GM12878 (cell line): ENCODE results near the gene EPB41L1. TPM values are rescaled to one million over a fixed set of nuclear protein-coding genes. Genes with fewer than 3 reads are reported as not detected.

ENCODE experiments used
- ATAC-seq: fragments of 200-7000 bp; cut with Tn5 transposase; 3 replicates; pipeline ENCODE4 v1.9.1; 2020; ENCODE audit warnings: mild to moderate bottlenecking, moderate library complexity
- BruUV-seq: library from RNA; stranded (reverse); fragments of 400-500 nt; replicated peaks from 2 replicates; lab custom pipeline; 2021; lab: Mats Ljungman, UMichigan
- CTCF ChIA-PET: fragments of 300-600 bp; sonication (Branson Sonifier 250); formaldehyde crosslinking; extraction: SDS; loops from one replicate; lab custom pipeline; 2021; ENCODE audit warnings: inconsistent platforms; lab: Yijun Ruan, JAX
- POLR2A ChIA-PET: fragments of 350-600 bp; formaldehyde crosslinking; extraction: SDS; loops from one replicate; lab custom pipeline; 2021; ENCODE audit warnings: inconsistent platforms; lab: Charles Lee
- RAD21 ChIA-PET: fragments of 300-600 bp; sonication (Branson Sonifier 250); formaldehyde crosslinking; loops from one replicate; lab custom pipeline; 2023; ENCODE audit warnings: antibody characterized with exemption; ENCODE audit not compliant: unreplicated experiment; lab: Charles Lee
- SMC1A ChIA-PET: fragments of 300-600 bp; sonication (Branson Sonifier 250); formaldehyde crosslinking; loops from one replicate; lab custom pipeline; 2023; ENCODE audit not compliant: unreplicated experiment, uncharacterized antibody; lab: Charles Lee
- DNase-seq: peaks from one replicate; pipeline ENCODE4 v3.0.0-alpha.2; 2011; ENCODE audit warnings: low read depth, low spot score
- FAIRE-seq: peaks from 3 replicates; lab custom pipeline; 2011; peaks lifted over from hg19 to GRCh38; lab: Jason Lieb, UNC
- H2AFZ ChIP-seq: 2 replicates; pipeline ENCODE4 v1.6.0; 2011; ENCODE audit warnings: low read depth, low read length, control low read depth; ENCODE audit not compliant: control insufficient read depth
- H3K27ac ChIP-seq: 2 replicates; pipeline ENCODE4 v1.5.1; 2011; ENCODE audit warnings: control low read depth; ENCODE audit not compliant: control insufficient read depth, insufficient read depth
- H3K27me3 ChIP-seq, 2 experiments: replicated peaks in 1 of 2; 2 replicates each; pipeline versions ENCODE4 v1.6.0 to v1.6.1; 2011; ENCODE audit warnings: low read length in 1 of 2; ENCODE audit not compliant: control insufficient read depth in 2 of 2, insufficient read depth in 2 of 2
- H3K36me3 ChIP-seq, 2 experiments: 2 replicates each; pipeline ENCODE4 v1.5.1; 2011; ENCODE audit warnings: low read length in 1 of 2; ENCODE audit not compliant: control insufficient read depth in 2 of 2, insufficient read depth in 2 of 2
- H3K4me1 ChIP-seq: 2 replicates; pipeline ENCODE4 v1.6.1; 2011; ENCODE audit warnings: mild to moderate bottlenecking, low read length, moderate library complexity, mixed read lengths; ENCODE audit not compliant: control insufficient read depth, insufficient read depth
- H3K4me2 ChIP-seq: 2 replicates; pipeline ENCODE4 v1.6.0; 2011; ENCODE audit warnings: control low read depth; ENCODE audit not compliant: control insufficient read depth, insufficient read depth
- H3K4me3 ChIP-seq: fragments of 200-600 bp; sonication (generic); 2 replicates; pipeline ENCODE4 v1.5.1; 2016
- H3K79me2 ChIP-seq: 2 replicates; pipeline ENCODE4 v1.6.0; 2011; ENCODE audit warnings: low read length; ENCODE audit not compliant: control insufficient read depth, insufficient read depth
- H3K9ac ChIP-seq: 2 replicates; pipeline ENCODE4 v1.8.0; 2011; ENCODE audit warnings: low read length, control low read depth, mixed read lengths; ENCODE audit not compliant: control insufficient read depth, insufficient read depth
- H3K9me3 ChIP-seq: replicated peaks from 3 replicates; pipeline ENCODE4 v1.5.1; 2011; ENCODE audit warnings: mild to moderate bottlenecking, low read length; ENCODE audit not compliant: control insufficient read depth, insufficient read depth
- H4K20me1 ChIP-seq: 2 replicates; pipeline ENCODE4 v1.6.0; 2011; ENCODE audit not compliant: control insufficient read depth, insufficient read depth
- E4F1 ChIP-seq: fragments of 450-650 bp; IDR thresholded peaks from 2 replicates; pipeline ENCODE4 v1.6.1; 2018; ENCODE audit warnings: borderline replicate concordance, mild to moderate bottlenecking; ENCODE audit not compliant: partially characterized antibody
- HDAC6 ChIP-seq: fragments of 200-600 bp; sonication (generic); IDR thresholded peaks from one replicate; pipeline ENCODE4 v1.8.0; 2017; ENCODE audit warnings: antibody characterized with exemption; ENCODE audit not compliant: unreplicated experiment
- KLF5 ChIP-seq: fragments of 450-650 bp; IDR thresholded peaks from 2 replicates; pipeline ENCODE4 v1.6.1; 2014; ENCODE audit warnings: mild to moderate bottlenecking; ENCODE audit not compliant: partially characterized antibody
- MYC ChIP-seq: IDR thresholded peaks from 2 replicates; pipeline ENCODE4 v1.6.1; 2011; ENCODE audit warnings: mild to moderate bottlenecking, low read length, moderate library complexity, inconsistent platforms; ENCODE audit not compliant: insufficient read depth, insufficient replicate concordance, insufficient read length, severe bottlenecking
- NR2C2 ChIP-seq: IDR thresholded peaks from 2 replicates; pipeline ENCODE4 v1.6.1; 2011; ENCODE audit warnings: borderline replicate concordance, low read depth; ENCODE audit not compliant: control insufficient read depth, insufficient read length
- RAD21 ChIP-seq: IDR thresholded peaks from 2 replicates; pipeline ENCODE4 v1.6.1; 2011; ENCODE audit warnings: mild to moderate bottlenecking, low read depth, low read length, moderate library complexity; ENCODE audit not compliant: insufficient read depth
- SMC3 ChIP-seq: IDR thresholded peaks from 2 replicates; pipeline ENCODE4 v1.6.1; 2011; ENCODE audit warnings: low read length, improper control_type of control experiment, borderline replicate concordance
- YY1 ChIP-seq: IDR thresholded peaks from 2 replicates; pipeline ENCODE4 v1.6.1; 2011; ENCODE audit warnings: low read depth, mild to moderate bottlenecking, low read length
- WGBS: methylation state at CpG from one replicate; pipeline ENCODE4 v1.1.6; 2016; ENCODE audit warnings: low lambda C conversion rate; ENCODE audit not compliant: insufficient replicate concordance, insufficient coverage; ENCODE audit errors: missing lambda C conversion rate; 5-methylcytosine and 5-hydroxymethylcytosine counted together
- in situ Hi-C: fragments of 300-500 bp; cut with MboI; formaldehyde crosslinking; loops from 9 replicates; pipeline ENCODE4 v1.14.3; 2018; ENCODE audit warnings: mixed read lengths
- intact Hi-C: fragments of 100-400 bp; cut with micrococcal nuclease; formaldehyde crosslinking; loops from one replicate; pipeline ENCODE4 v1.14.2; 2022; ENCODE audit not compliant: unreplicated experiment
- polyA plus RNA-seq, 11 experiments: library from polyadenylated mRNA; depleted of rRNA in 4 of 11; unstranded in 6 of 11; stranded (reverse) in 5 of 11; fragments of >200 nt; fragmentation: Nextera tagmentation in 4 of 11; fragmentation: Illumina TruSeq in 1 of 11; extraction: Ambion mirVana in 4 of 11; extraction: Trizol in 1 of 11; gene quantifications; 1 replicate in 1 of 11; 2 replicates in 10 of 11; pipeline versions ENCODE4 v1.2.1 to v1.2.3, GENCODE V29; 2011 to 2016; ENCODE audit warnings: inconsistent platforms in 2 of 11, missing spikeins in 2 of 11, low read depth in 1 of 11
- total RNA-seq, 4 experiments: library from RNA; depleted of rRNA in 3 of 4; stranded (reverse); fragments of >200 nt in 3 of 4; fragmentation: Illumina TruSeq in 1 of 4; extraction: Trizol in 1 of 4; gene quantifications; 2 replicates each; pipeline versions ENCODE4 v1.2.1 to v1.2.3, GENCODE V29; 2013 to 2021
- TF ChIP-seq, protein P1 (sequence below): fragments of 450-650 bp; IDR thresholded peaks from 2 replicates; pipeline ENCODE4 v1.6.1; 2017; ENCODE audit warnings: low read depth, mild to moderate bottlenecking, moderate library complexity
- TF ChIP-seq, protein P2 (sequence below): IDR thresholded peaks from 2 replicates; pipeline ENCODE4 v1.6.1; 2011; ENCODE audit warnings: mild to moderate bottlenecking, low read depth, low read length, moderate library complexity; ENCODE audit not compliant: insufficient replicate concordance

EPB41L1 gene
- total and polyA plus RNA-seq, 10 of the 15 experiments (the other 5 are each of a cell fraction or from before 2014, with no cell fraction given) = 0.08 to 3.2 (median 0.31) TPM

DNA sequence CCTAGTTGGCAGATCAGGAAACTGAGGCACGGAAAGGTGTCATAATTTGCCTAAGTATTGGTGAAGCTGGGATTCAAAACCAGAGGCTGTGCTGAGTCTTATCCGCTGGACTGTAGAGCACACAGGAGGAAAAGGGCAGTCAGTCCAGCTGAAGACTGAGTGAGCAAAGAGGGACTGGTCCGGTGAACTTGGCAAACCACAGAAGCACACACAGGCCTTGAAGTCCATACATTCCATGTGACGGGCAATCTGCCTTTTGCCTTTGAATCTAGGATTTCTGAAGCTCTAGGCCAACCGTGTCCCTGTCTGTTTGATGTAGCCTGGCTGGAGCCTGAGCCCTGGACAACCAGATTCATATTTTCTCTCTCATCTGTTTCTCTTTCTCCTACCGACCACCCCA, 34.3 kb upstream of the EPB41L1 start (continued):
- TF ChIP-seq RAD21 (no peak), MYC (no peak), SMC3 (no peak)
- TF ChIP-seq, protein P1, sequence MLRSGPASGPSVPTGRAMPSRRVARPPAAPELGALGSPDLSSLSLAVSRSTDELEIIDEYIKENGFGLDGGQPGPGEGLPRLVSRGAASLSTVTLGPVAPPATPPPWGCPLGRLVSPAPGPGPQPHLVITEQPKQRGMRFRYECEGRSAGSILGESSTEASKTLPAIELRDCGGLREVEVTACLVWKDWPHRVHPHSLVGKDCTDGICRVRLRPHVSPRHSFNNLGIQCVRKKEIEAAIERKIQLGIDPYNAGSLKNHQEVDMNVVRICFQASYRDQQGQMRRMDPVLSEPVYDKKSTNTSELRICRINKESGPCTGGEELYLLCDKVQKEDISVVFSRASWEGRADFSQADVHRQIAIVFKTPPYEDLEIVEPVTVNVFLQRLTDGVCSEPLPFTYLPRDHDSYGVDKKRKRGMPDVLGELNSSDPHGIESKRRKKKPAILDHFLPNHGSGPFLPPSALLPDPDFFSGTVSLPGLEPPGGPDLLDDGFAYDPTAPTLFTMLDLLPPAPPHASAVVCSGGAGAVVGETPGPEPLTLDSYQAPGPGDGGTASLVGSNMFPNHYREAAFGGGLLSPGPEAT = no peak

GRCh38 chr20:36120991-36121390, 33.5 kb upstream of the EPB41L1 start:
- TF ChIP-seq, protein P2, sequence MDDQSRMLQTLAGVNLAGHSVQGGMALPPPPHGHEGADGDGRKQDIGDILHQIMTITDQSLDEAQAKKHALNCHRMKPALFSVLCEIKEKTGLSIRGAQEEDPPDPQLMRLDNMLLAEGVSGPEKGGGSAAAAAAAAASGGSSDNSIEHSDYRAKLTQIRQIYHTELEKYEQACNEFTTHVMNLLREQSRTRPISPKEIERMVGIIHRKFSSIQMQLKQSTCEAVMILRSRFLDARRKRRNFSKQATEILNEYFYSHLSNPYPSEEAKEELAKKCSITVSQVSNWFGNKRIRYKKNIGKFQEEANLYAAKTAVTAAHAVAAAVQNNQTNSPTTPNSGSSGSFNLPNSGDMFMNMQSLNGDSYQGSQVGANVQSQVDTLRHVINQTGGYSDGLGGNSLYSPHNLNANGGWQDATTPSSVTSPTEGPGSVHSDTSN = no peak
- TF ChIP-seq YY1 (no peak), E4F1 (no peak), NR2C2 (no peak), KLF5 (no peak), HDAC6 (no peak)
- Histone ChIP-seq H2AFZ (no peak overlapping the region), H3K27ac (no peak overlapping the region), H3K27me3 (peaks cover 0 to 4% of the 10 kb centered on the region in 2 experiments; a peak in 2 of 4 replicates), H4K20me1 (no peaks in the 10 kb centered on the region), H3K9me3 (no peaks in the 10 kb centered on the region), H3K79me2 (no peaks in the 10 kb centered on the region), H3K4me3 (no peak overlapping the region), H3K9ac (no peak overlapping the region), H3K36me3 (no peaks in the 10 kb centered on the region), H3K4me2 (no peak overlapping the region), H3K4me1 (no peaks in the 10 kb centered on the region)
- in situ Hi-C loops = no loop called here
- POLR2A ChIA-PET = no interaction called here
- no TSS peak for BruUV-seq
- ATAC-seq = no peak
- DNase-seq = no peak
- SMC1A ChIA-PET = no interaction called here
- FAIRE-seq = no peak
- CTCF ChIA-PET = interaction anchor here (1.5 kb wide), 1 partner anchor 128 kb away, joined by 4 read pairs; no protein-coding TSS in a partner anchor
- WGBS = 39% methylated on average over 6 of the region's 7 CpGs
- RAD21 ChIA-PET = no interaction called here
- intact Hi-C loops = no loop called here
